Inferior parietal cortex (tissue), 1 donor: ENCODE measurements around the gene RFESD.

Source experiments
- DNase-seq: peaks from one replicate; pipeline ENCODE4 v3.0.0-alpha.2; 2016; ENCODE audit errors: extremely low spot score

RFESD gene

DNA sequence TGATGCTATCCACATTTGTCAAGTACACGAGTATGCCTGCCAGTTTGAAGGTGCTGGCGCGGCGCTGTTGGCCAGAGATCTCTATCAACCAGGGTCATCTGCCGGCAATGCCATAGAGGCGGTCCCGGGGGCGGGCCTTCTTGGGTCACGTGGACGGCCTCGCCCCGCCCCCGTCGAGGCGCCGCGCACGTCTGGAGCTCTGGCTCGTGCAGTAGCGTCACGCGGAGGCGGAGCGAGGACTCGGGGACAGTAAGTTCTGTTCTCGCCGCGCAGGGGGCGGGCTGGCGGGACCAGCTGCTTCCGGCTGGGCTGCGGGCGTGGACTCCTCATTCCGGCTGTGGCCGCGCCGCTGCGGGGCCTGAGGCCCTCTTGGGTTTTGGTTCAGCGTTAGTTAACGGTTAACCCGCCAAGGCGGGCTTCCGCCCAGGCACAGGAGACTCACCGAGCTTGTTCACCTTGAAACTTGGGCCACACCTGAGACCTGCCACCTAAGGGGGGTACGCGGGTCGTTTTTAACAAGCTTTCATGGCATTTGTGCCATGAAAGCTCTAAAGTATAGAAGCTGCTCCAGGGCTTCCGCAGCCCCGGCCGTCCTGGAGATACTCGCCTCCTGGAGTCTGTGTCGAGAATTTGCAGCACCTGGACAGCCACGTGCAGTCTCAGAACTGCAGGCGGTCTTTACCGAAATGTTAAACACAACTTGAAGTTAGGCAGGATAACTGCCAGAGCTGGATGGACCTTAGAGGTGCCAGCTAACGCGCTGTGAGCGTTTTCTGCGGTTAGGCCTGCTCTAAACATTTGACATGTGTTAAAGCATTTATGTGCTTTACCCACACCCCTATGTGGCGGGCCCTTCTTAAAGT is at the start of gene RFESD:
Gene RFESD (plus strand): TSS at position 209 of the 863 bp plus-strand sequence. CDS start 5,495 bp downstream, outside the sequence.
- DNase-seq, result peak; percentile 96

DNA sequence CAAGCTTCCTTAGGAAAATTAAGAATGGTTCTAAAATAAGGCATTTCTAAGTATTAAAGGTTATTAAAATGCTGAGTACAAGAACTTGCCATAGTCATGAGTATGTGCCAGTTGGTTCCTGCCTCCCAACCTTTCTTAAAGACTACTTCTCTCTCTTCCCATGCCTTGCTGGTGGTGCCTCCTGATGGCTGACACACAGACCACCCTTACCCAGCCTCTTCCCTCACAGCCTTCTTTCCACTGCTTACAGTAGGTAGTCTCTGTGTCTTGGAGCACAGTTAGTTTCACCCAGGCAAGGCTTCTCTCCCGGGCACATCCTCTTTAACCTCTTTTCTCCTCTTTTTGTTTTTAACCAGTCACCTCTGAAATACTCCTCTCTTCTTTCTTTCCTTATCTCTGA is 47.3 kb upstream of the RFESD start:
- DNase-seq, result no peak

GRCh38 chr5:95600557-95600956 is 46.0 kb upstream of the RFESD start:
- DNase-seq, result no peak

GRCh38 chr5:95605786-95606185 is 40.8 kb upstream of the RFESD start:
- no peak for DNase-seq

- DNase-seq, result no peak
Observed at GRCh38 chr5:95606419-95606818, 40.2 kb upstream of the RFESD start.

- DNase-seq, result no peak
Observed at GRCh38 chr5:95609711-95610110, 36.9 kb upstream of the RFESD start.

DNA sequence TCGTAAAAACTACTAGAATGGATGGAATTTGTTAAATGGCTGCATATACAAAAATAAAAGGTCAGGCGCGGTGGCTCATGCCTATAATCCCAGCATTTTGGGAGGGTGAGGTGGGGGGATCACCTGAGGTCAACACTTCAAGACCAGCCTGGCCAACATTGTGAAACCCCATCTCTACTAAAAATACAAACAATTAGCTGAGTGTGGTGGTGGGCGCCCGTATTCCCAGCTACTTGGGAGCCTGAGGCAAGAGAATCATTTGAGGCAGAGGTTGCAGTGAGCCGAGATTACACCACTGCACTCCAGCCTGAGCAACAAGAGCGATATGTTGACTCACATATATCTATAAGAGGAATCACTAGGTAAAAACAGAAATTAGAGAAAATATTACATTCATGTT is 36.0 kb upstream of the RFESD start:
- no peak for DNase-seq

- DNase-seq, result no peak
Observed at GRCh38 chr5:95611396-95611795, 35.2 kb upstream of the RFESD start.

DNA sequence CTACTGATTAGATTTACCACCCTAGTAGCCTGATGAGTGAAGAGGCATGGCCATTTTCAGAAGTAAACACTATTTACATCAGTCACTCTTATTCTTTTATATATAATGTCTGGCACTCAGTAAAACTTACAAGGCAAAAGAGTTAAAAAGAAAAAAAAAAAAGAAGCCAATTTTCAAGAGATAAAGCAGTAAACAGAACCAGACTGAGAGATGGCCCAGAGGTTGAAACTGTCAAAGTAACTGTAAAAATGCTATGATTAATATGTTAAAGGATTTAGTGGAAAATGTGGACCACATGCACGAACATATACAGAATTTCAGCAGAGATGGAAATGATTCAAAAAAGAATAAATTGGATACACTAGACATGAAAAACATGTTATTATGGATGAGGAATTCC is 33.1 kb upstream of the RFESD start:
- DNase-seq, result no peak

DNA sequence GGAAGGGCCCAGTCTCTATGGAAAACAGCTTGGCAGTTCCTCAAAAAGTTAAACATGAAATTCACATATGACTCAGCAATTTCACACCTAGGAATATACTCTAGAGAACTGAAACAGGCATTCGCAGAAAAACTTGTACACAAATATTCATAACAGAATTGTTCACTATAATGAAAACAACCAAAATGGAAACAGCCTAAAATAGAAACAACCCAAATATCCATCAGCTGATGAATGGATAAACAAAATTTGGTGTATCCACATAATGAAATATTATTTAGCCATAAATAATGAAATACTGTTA is 31.5 kb upstream of the RFESD start:
- no peak for DNase-seq

- no peak for DNase-seq
Observed at GRCh38 chr5:95617057-95617456, 29.5 kb upstream of the RFESD start.

DNA sequence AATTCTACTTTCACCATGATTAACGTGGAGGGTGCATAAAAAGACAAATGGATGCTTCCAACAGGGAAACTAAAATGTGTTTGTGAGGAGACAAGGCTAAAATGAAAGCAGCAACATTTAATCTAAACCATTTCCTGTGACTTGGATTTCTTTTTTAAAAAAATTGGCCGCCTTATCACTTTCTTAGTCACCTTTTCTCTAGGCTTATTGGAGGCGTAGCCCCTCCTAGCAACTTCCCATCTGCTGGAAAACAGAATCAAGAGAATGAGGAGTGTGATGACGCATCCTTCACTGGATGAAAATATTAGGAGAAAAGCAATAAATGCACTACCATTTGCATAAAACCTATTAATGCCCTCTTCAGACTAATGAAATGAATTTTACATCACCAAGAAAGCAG is 27.5 kb upstream of the RFESD start:
- DNase-seq, result no peak

GRCh38 chr5:95619514-95620029 is 27.0 kb upstream of the RFESD start:
- DNase-seq, result no peak

- peak; percentile 57 for DNase-seq
Observed at GRCh38 chr5:95620030-95620869, 26.3 kb upstream of the RFESD start, which contains the start of gene GPR150. Gene GPR150 (plus strand): TSS chr5:95620087. CDS start chr5:95620276, 189 bp downstream.

- no peak for DNase-seq
Observed at GRCh38 chr5:95620870-95621838, 25.4 kb upstream of the RFESD start.

DNA sequence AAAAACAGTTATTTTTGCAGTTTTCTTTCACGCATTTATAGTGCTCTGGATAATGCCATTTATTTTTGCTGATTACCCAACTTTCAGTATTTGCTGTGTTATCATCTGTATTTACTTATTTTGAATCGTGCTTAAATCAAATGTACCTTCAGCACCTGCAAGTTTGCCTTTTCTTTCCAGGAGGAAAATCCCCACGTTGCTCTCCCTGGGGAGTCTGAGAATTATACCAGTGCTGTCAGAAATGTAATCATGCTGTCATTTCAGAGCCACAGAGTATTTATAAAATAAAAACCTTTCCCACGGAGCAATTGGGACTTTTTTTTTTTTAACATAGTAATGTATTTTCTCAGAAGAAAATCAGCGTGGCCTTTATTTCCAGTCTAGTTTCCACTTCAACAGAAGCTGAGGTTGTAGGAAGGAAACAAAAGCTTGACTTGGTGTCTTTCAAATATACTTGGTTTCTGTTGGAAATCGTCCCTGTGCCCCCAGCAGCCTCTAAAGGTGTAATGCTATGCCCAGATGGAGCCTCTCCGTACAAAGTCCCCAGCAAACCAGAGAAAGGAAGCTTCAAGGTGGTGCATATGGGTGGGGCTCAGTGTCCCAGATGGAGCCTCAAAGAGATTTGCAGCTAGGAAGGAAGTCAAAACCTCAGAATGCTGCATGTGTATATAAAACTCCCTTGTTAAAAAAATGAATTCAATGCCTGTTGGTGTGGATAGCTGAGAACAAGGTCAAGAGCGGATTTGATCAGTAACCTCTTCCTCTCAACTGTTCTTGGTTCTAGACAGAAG is 24.5 kb upstream of the RFESD start:
- DNase-seq, result peak; percentile 27

DNA sequence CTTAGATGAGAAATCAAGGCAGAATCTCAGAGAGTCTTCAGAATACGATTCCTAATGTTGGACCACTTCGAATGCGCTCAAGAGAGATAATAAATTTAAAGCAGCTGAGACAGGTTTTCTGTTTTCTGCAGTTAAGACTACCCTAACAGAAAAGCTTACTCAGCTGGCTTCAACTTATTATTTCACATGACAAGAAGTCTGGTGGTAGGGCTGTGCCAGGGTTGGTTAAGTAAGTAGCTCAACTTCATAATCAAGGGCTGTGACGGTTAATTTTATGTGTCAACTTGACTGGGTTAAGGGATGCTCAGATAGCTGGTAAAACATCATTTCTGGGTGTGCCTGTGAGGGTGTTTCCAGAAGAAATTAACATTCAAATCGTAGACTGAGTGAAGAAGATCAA is 22.9 kb upstream of the RFESD start:
- no peak for DNase-seq

DNA sequence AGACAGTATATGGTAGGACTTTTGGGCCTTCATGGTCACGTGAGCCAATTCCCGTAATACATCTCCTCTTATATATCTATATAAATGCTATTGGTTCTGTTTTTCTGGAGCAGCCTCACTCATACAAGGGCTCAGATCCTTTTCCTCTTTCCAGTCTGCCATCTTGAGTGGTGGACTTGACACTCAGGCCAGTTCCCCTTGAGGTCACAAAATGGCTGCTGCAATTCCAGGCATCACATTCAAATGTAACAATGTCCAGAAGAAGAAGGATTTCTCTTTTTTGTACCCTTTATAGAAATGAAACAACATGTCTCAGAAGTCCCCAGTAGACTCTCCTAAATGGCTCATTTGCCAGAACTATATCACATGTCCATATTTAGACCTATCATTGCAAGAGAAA is 22.2 kb upstream of the RFESD start:
- no peak for DNase-seq

DNA sequence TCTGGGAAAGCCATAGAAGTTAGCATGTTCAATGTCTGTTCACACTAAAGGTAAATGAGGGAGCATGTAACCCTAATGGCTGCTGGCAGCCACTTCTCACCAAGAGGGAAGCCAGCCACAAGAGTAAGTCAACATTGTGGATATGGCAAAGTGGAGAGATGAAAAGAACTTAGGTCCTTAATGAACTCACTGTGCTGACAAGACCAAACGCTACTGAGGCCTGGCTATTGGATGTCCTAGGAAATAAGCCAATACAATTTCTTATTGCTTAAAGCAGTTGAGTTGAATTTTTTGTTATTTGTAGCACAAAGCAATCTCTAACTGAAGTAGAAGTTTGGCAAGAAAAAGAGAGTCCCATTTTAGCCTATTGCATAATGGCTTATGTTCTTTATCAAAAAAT is 19.9 kb upstream of the RFESD start:
- DNase-seq, result no peak

- no peak for DNase-seq
Observed at GRCh38 chr5:95627971-95628810, 18.4 kb upstream of the RFESD start.
